ENCODE measurements around the gene PTGES3L. TPM values are rescaled to one million over a fixed set of nuclear protein-coding genes. Genes with fewer than 3 reads are reported as not detected.
A peak's percentile ranks its signal among the peaks of the same experiment; 100 is the strongest.
"Not testable (repeated sequence)": the region's sequence is repeated elsewhere in the genome, so short reads cannot be mapped to it uniquely, and the experiment has no call there.

Gene PTGES3L
- total and polyA plus RNA-seq, 7 donors, result 2.1 to 13.6 (median 6.8) TPM

DNA sequence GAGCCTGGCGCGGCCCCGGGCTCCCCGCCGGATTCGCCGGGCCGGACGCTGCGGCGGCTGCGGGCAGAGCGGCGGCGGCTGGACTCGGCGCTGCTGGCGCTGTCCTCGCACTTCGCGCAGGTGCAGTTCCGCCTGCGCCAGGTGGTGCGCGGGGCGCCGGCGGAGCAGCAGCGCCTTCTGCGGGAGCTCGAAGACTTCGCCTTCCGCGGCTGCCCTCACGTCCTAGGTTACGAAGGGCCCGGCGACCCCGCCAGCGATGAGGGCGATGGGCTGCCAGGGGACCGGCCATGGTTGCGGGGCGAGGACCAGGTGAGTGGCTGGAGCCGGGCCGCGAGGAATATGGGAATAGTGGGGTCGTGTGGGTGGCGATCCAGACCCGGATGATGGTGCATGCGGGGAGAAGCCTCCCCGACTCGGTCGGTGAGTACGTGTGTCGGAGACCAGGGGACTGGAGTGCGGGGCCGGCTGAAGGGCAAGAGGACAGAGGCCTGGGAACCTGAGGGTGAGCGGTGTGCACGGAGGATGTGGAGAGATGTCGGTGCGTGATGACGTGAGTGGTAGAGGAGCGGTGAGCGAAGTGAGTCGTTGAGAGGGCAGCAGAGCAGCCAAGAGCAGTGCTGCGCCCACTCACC lies 1.0 kb upstream of the PTGES3L start:
- 0 to 1% methylated on average over 67 of the region's 67 CpGs for WGBS, 2 donors
- DNase-seq, result peak; percentile 75
- Histone ChIP-seq H3K9me3 (no peaks in the 10 kb centered on the region), H3K27me3 (no peaks in the 10 kb centered on the region), H3K4me3 (peak overlapping the region; percentile 73 to 96 (median 86)), H3K36me3 (peaks cover 0 to 11% (median 0%) of the 10 kb centered on the region in 4 donors), H3K4me1 (peaks cover 0 to 32% (median 22%) of the 10 kb centered on the region in 4 donors), H3K27ac (peak overlapping the region; percentile 84 to 88 (median 86))
- TF ChIP-seq, protein P1, sequence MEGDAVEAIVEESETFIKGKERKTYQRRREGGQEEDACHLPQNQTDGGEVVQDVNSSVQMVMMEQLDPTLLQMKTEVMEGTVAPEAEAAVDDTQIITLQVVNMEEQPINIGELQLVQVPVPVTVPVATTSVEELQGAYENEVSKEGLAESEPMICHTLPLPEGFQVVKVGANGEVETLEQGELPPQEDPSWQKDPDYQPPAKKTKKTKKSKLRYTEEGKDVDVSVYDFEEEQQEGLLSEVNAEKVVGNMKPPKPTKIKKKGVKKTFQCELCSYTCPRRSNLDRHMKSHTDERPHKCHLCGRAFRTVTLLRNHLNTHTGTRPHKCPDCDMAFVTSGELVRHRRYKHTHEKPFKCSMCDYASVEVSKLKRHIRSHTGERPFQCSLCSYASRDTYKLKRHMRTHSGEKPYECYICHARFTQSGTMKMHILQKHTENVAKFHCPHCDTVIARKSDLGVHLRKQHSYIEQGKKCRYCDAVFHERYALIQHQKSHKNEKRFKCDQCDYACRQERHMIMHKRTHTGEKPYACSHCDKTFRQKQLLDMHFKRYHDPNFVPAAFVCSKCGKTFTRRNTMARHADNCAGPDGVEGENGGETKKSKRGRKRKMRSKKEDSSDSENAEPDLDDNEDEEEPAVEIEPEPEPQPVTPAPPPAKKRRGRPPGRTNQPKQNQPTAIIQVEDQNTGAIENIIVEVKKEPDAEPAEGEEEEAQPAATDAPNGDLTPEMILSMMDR (IDR thresholded peaks at IDR 0.05), result no peak
- TF ChIP-seq POLR2AphosphoS5 (IDR thresholded peaks at IDR 0.05) (no peak), POLR2A (IDR thresholded peaks at IDR 0.05) (no peak), EP300 (IDR thresholded peaks at IDR 0.05) (no peak)
- intact Hi-C loops (cut with DNase I), result loop anchor here (2.0 kb wide), 1 partner anchor 18 kb away; the partner anchor contains the start of gene RPL27

DNA sequence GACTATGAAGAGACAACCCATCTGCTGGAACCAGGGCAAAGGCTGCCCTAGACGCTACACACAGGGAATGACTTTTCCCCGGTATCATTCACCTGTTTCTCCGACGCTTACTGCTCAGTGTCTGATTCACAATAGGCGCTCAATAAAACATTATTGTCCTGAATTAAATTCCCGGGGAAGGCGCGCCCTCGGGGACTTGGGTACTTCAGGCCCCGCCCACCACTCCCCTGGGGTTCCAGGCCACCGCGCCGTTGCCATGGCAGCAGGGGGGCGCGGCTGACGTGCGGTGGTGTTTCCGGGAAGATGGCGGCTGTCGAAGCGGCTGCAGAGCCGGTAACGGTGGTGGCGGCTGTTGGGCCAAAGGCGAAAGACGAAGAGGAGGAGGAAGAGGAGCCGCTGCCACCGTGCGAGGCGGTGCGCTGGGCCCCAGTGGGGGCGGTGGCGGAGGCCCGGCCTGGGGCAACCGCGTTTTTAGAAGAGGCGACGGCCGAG lies 440 bp upstream of the PTGES3L start, which contains the start of gene RUNDC1:
RUNDC1 (plus strand) TSS at position 292 of the 492 bp plus-strand sequence; CDS start at position 304, 12 bp downstream.
- DNase-seq, result peak; percentile 95
- Histone ChIP-seq H3K27me3 (no peaks in the 10 kb centered on the region), H3K4me3 (peak within 1 kb of the TSS; percentile 73 to 96 (median 86)), H3K4me1 (peaks cover 0 to 32% (median 22%) of the 10 kb centered on the region in 4 donors), H3K9me3 (no peaks in the 10 kb centered on the region), H3K27ac (peak within 1 kb of the TSS; percentile 84 to 88 (median 86)), H3K36me3 (peaks cover 0 to 6% (median 0%) of the 10 kb centered on the region in 4 donors)
- intact Hi-C loops (cut with DNase I), result loop anchor here (2.0 kb wide), 1 partner anchor 18 kb away; the partner anchor contains the start of gene RPL27
- TF ChIP-seq, protein P1 (IDR thresholded peaks at IDR 0.05), result no peak
- TF ChIP-seq EP300 (IDR thresholded peaks at IDR 0.05) (no peak), POLR2A (IDR thresholded peaks at IDR 0.05) (peak; percentile 45 to 56), POLR2AphosphoS5 (IDR thresholded peaks at IDR 0.05) (peak; percentile 74 to 89 (median 84))
- 0 to 1% methylated on average over 39 of the region's 39 CpGs for WGBS, 2 donors

DNA sequence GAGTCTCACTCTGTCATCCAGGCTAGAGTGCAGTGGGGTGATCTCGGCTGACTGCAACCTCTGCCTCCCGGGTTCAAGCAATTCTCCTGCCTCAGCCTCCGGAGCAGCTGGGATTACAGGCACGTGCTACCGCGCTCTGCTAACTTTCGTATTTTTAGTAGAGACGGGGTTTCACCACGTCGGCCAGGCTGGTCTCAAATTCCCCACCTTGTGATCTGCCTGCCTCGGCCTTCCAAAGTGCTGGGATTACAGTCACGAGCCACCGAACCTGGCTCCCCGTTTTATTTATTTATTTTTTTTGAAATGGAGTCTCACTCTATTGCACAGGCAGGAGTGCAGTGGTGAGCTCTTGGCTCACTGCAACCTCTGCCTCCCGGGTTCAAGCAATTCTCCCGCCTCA lies 4.2 kb downstream of the PTGES3L start:
- intact Hi-C loops (cut with DNase I); H3K4me3 ChIP-seq; H3K36me3 ChIP-seq; H3K27ac ChIP-seq; H3K9me3 ChIP-seq; DNase-seq; H3K27me3 ChIP-seq: not testable (repeated sequence)
- WGBS, 2 donors, result 90 to 96% methylated on average over 16 of the region's 16 CpGs
- H3K4me1 ChIP-seq, result peaks cover 0 to 15% (median 9%) of the 10 kb centered on the region in 4 donors

DNA sequence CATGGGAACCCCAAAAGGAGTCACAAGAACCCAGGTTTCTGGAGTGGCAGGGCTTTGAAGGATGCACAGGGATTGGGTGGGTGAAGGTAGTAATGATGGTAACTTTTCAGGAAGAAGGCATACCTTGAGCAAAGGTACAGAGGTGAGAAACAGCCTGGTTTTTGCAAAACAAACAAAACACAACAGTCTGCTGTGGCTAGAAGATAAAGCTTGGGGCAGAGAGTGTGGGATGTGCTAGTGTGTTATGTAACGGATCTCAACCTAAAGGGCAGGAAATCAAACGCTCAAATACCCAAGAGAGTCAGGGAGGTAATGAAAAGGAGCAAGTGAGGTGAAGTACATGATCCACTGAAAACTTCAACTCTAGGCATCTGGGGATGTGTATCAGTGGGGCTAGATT lies 4.6 kb downstream of the PTGES3L start:
- peaks cover 0 to 15% (median 9%) of the 10 kb centered on the region in 4 donors for H3K4me1 ChIP-seq
- H3K27me3 ChIP-seq, result no peaks in the 10 kb centered on the region
- H3K27ac ChIP-seq, result no peak overlapping the region
- TF ChIP-seq POLR2A (IDR thresholded peaks at IDR 0.05) (no peak), POLR2AphosphoS5 (IDR thresholded peaks at IDR 0.05) (no peak)
- TF ChIP-seq, protein P1 (IDR thresholded peaks at IDR 0.05), result no peak
- DNase-seq, result no peak
- no peaks in the 10 kb centered on the region for H3K9me3 ChIP-seq
- H3K36me3 ChIP-seq, result no peaks in the 10 kb centered on the region
- intact Hi-C loops (cut with DNase I), result no loop called here
- WGBS, 2 donors, result 54% methylated on average over 2 of the region's 2 CpGs
- H3K4me3 ChIP-seq, result no peak overlapping the region

DNA sequence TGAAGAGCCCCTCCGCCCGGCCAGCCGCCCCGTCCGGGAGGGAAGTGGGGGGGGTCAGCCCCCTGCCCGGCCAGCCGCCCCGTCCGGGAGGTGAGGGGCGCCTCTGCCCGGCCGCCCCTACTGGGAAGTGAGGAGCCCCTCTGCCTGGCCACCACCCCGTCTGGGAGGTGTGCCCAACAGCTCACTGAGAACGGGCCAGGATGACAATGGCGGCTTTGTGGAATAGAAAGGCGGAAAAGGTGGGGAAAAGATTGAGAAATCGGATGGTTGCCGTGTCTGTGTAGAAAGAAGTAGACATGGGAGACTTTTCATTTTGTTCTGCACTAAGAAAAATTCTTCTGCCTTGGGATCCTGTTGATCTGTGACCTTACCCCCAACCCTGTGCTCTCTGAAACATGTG lies 6.6 kb downstream of the PTGES3L start:
- H3K27me3 ChIP-seq; DNase-seq; H3K27ac ChIP-seq; H3K9me3 ChIP-seq; H3K4me1 ChIP-seq; H3K36me3 ChIP-seq; H3K4me3 ChIP-seq; intact Hi-C loops (cut with DNase I): not testable (repeated sequence)
- 85 to 86% methylated on average over 12 to 13 of the region's 18 CpGs for WGBS, 2 donors
